Osteocyte (in vitro differentiated cells): ENCODE results near the gene THAP7. TPM values are rescaled to one million over a fixed set of nuclear protein-coding genes. Genes with fewer than 3 reads are reported as not detected.
A peak's percentile ranks its signal among the peaks of the same experiment; 100 is the strongest.
"Not testable (repeated sequence)": the region's sequence is repeated elsewhere in the genome, so short reads cannot be mapped to it uniquely, and the experiment has no call there.

Source experiments
- DNase-seq: peaks from one replicate; pipeline ENCODE4 v3.0.0; 2021; ENCODE audit warnings: mixed read lengths; ENCODE audit not compliant: unreplicated experiment; ENCODE audit errors: extremely low spot score
- H3K27ac Mint-ChIP-seq: one replicate; pipeline ENCODE4 v1.8.0; 2021; ENCODE audit warnings: mild to moderate bottlenecking, mixed read lengths; ENCODE audit not compliant: unreplicated experiment
- H3K27me3 Mint-ChIP-seq: one replicate; pipeline ENCODE4 v1.8.0; 2021; ENCODE audit warnings: mixed read lengths; ENCODE audit not compliant: unreplicated experiment
- H3K36me3 Mint-ChIP-seq: one replicate; pipeline ENCODE4 v1.8.0; 2021; ENCODE audit warnings: mixed read lengths; ENCODE audit not compliant: unreplicated experiment
- H3K4me1 Mint-ChIP-seq: one replicate; pipeline ENCODE4 v1.8.0; 2021; ENCODE audit warnings: mixed read lengths; ENCODE audit not compliant: unreplicated experiment
- H3K4me3 Mint-ChIP-seq: one replicate; pipeline ENCODE4 v1.8.0; 2021; ENCODE audit warnings: mild to moderate bottlenecking, moderate library complexity, mixed read lengths; ENCODE audit not compliant: unreplicated experiment
- H3K9me3 Mint-ChIP-seq: one replicate; pipeline ENCODE4 v1.8.0; 2021; ENCODE audit warnings: mixed read lengths; ENCODE audit not compliant: unreplicated experiment
- CTCF ChIP-seq: fragments of 200-600 bp; sonication (generic); IDR thresholded peaks from 2 replicates; pipeline ENCODE4 v1.5.0; 2021; ENCODE audit warnings: antibody characterized with exemption, mild to moderate bottlenecking, moderate library complexity
- total RNA-seq: library from RNA; stranded (reverse); gene quantifications from 2 replicates; pipeline ENCODE4 v1.2.1, GENCODE V29; 2021

THAP7 gene
- total RNA-seq, 1 donor from 2014 or later, result 27.0 TPM

DNA sequence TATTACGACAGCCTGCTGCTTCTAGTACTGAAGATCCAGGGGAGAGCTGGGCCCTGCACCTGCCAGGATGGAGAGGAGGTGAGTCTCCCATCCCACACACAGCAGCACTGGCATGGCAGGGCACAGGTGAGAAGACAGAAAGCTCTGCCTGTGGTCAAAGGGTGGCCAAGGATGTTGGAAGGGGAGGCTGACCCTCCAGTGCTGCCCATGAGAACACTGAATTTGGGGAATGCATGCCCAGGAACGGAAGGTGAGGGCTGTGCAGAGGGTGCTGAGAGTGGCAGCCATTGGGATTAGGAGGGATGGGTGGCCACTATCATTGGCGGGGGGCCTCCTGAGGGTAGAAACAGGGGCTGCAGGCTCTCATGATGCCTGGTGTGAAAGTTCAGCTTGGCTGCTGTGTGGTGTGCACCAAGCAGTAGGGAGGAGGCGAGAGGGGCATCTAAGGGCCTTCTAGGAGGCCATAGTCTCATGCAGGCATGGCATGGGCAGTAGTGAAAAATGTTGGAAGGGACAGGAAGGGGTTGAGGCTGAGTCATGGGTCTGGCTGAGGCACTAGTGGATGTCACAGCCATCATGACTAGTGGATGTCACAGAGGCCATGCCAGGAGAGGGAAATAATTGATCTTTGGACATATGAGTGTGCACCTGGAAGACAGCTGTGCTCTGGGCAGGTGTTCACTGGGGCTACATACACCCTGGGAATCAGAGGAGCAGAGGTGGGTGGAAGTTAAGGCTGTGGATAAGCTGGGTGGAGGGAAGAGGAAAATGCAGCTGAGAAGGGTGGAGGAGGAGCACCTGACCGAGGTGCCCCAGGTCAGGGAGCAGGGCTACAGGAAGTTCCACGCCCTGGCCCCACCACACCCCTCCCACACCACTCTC is 41.3 kb upstream of the THAP7 start:
- no peaks in the 10 kb centered on the region for H3K36me3 Mint-ChIP-seq
- TF ChIP-seq CTCF, result no peak
- H3K4me3 Mint-ChIP-seq, result peak overlapping the region; percentile 38
- H3K27me3 Mint-ChIP-seq, result no peaks in the 10 kb centered on the region
- no peak for DNase-seq
- H3K27ac Mint-ChIP-seq, result peak overlapping the region; percentile 100
- H3K4me1 Mint-ChIP-seq, result peaks cover 55% of the 10 kb centered on the region
- no peaks in the 10 kb centered on the region for H3K9me3 Mint-ChIP-seq

DNA sequence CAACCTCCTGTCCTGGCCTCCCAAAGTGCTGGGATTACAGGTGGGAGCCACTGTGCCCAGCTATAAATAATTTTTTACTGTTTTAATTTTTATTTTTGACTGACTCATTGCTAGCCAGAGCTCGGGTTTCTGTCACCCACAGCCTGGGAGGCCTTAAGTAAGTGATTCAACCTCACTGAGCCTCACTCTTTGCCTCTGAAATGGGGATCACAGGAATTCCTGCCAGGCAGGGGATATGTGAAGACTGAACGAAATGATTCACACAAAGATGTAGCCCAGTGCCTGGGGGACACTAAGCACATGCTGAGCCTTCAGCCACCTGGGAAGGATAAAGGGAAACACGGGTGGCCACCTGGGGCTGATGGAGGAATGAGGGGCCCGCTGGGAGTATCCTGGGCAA is 40.0 kb upstream of the THAP7 start:
- H3K27ac Mint-ChIP-seq, result peak overlapping the region; percentile 52
- no peak for TF ChIP-seq CTCF
- no peak for DNase-seq
- H3K9me3 Mint-ChIP-seq, result no peaks in the 10 kb centered on the region
- H3K4me1 Mint-ChIP-seq, result peaks cover 67% of the 10 kb centered on the region
- H3K27me3 Mint-ChIP-seq, result no peaks in the 10 kb centered on the region
- no peak overlapping the region for H3K4me3 Mint-ChIP-seq
- no peaks in the 10 kb centered on the region for H3K36me3 Mint-ChIP-seq

DNA sequence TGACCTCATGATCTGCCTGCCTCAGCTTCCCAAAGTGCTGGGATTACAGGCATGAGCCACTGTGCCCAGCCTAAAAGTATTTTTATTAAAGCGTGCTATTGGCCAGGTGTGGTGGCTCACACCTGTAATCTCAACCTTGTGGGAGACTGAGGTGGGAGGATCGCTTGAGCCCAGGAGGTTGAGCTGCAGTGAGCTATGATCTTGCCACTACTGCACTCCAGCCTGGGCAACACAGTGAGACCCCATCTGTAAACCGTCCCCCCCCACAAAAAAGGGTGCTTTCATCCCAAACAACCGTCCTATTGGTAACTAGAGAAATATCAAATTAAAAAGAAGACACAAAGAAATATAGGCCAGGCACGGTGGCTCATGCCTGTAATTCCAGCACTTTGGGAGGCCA is 37.2 kb upstream of the THAP7 start:
- not testable (repeated sequence) for H3K9me3 Mint-ChIP-seq, H3K4me3 Mint-ChIP-seq, H3K27ac Mint-ChIP-seq, DNase-seq, H3K27me3 Mint-ChIP-seq, H3K36me3 Mint-ChIP-seq
- peaks cover 49% of the 10 kb centered on the region for H3K4me1 Mint-ChIP-seq

GRCh38 chr22:21038405-21038804 is 36.5 kb upstream of the THAP7 start:
- no peak overlapping the region for H3K4me3 Mint-ChIP-seq
- H3K27ac Mint-ChIP-seq, result peak overlapping the region; percentile 88
- no peak for DNase-seq
- H3K27me3 Mint-ChIP-seq, result no peaks in the 10 kb centered on the region
- no peaks in the 10 kb centered on the region for H3K36me3 Mint-ChIP-seq
- no peaks in the 10 kb centered on the region for H3K9me3 Mint-ChIP-seq
- peaks cover 42% of the 10 kb centered on the region for H3K4me1 Mint-ChIP-seq
- TF ChIP-seq CTCF, result no peak

DNA sequence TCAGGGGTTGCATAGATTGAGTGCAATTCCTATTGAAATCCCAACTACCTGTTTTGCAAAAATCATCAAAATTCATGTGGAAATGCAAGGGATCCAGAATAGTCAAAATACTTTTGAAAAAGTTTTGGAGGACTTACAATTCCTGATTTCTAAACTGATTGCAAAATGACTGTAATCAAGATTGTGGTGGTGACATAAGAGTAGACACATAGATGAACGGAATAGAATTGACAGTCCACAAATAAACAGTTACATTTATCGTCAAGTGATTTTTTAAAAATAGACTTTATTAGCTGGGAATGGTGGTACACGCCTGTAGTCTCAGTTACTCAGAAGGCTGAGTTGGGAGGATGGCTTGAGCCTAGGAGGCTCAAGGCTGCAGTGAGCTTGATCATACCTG is 33.1 kb upstream of the THAP7 start:
- Mint-ChIP-seq H3K27me3 (no peaks in the 10 kb centered on the region), H3K4me3 (no peak overlapping the region), H3K27ac (no peak overlapping the region), H3K4me1 (peaks cover 22% of the 10 kb centered on the region), H3K36me3 (no peaks in the 10 kb centered on the region), H3K9me3 (no peaks in the 10 kb centered on the region)
- DNase-seq, result no peak
- no peak for TF ChIP-seq CTCF
